Neural progenitor cell (in vitro differentiated cells): ENCODE results near the gene NR2C2AP. TPM values are rescaled to one million over a fixed set of nuclear protein-coding genes. Genes with fewer than 3 reads are reported as not detected.

ENCODE experiments used
- DNase-seq: peaks from one replicate; pipeline ENCODE4 v3.0.0-alpha.2; 2016; ENCODE audit warnings: low spot score
- H2AFZ ChIP-seq: fragments of 200-600 bp; sonication (generic); replicated peaks from 2 replicates; pipeline ENCODE4 v1.6.1; 2016; ENCODE audit warnings: antibody characterized with exemption
- H3F3A ChIP-seq: fragments of 200-600 bp; sonication (generic); 2 replicates; pipeline ENCODE4 v1.6.1; 2016; ENCODE audit warnings: antibody characterized with exemption, low read depth
- H3K27ac ChIP-seq: fragments of 200-600 bp; sonication (generic); 2 replicates; pipeline ENCODE4 v1.5.1; 2016; ENCODE audit warnings: mild to moderate bottlenecking
- H3K27me3 ChIP-seq: fragments of 200-600 bp; sonication (generic); 2 replicates; pipeline ENCODE4 v1.6.1; 2016; ENCODE audit warnings: mild to moderate bottlenecking, moderate library complexity
- H3K36me3 ChIP-seq: fragments of 200-600 bp; sonication (generic); 2 replicates; pipeline ENCODE4 v1.5.1; 2016
- H3K4me1 ChIP-seq: fragments of 200-600 bp; sonication (generic); 2 replicates; pipeline ENCODE4 v1.6.1; 2016; ENCODE audit warnings: mixed run types
- H3K4me2 ChIP-seq: fragments of 200-600 bp; sonication (generic); 2 replicates; pipeline ENCODE4 v1.6.1; 2016
- H3K4me3 ChIP-seq: fragments of 200-600 bp; sonication (generic); 2 replicates; pipeline ENCODE4 v1.5.1; 2016
- H3K79me2 ChIP-seq: fragments of 200-600 bp; sonication (generic); 2 replicates; pipeline ENCODE4 v1.6.1; 2016; ENCODE audit warnings: low read depth
- H3K9ac ChIP-seq: fragments of 200-600 bp; sonication (generic); 2 replicates; pipeline ENCODE4 v1.6.1; 2016
- H3K9me3 ChIP-seq: fragments of 200-600 bp; sonication (generic); 2 replicates; pipeline ENCODE4 v1.5.1; 2016; ENCODE audit warnings: low read depth
- H4K20me1 ChIP-seq: fragments of 200-600 bp; sonication (generic); 2 replicates; pipeline ENCODE4 v1.6.1; 2016; ENCODE audit warnings: low read depth
- H3K27ac Mint-ChIP-seq: 3 replicates; pipeline ENCODE4 v1.8.0; 2021; ENCODE audit warnings: mixed read lengths
- H3K27me3 Mint-ChIP-seq: 2 replicates; pipeline ENCODE4 v1.8.0; 2022; ENCODE audit warnings: low read depth, mild to moderate bottlenecking, inconsistent platforms, moderate library complexity, mixed read lengths; ENCODE audit not compliant: insufficient read depth
- H3K36me3 Mint-ChIP-seq: 3 replicates; pipeline ENCODE4 v1.8.0; 2021; ENCODE audit warnings: mixed read lengths
- H3K4me1 Mint-ChIP-seq: 3 replicates; pipeline ENCODE4 v1.8.0; 2021; ENCODE audit warnings: mixed read lengths
- H3K4me3 Mint-ChIP-seq: 3 replicates; pipeline ENCODE4 v1.8.0; 2021; ENCODE audit warnings: mild to moderate bottlenecking, moderate library complexity, mixed read lengths
- H3K9me3 Mint-ChIP-seq: 3 replicates; pipeline ENCODE4 v1.8.0; 2020; ENCODE audit warnings: mixed read lengths
- EZH2 ChIP-seq: fragments of 200-600 bp; sonication (generic); IDR thresholded peaks from 2 replicates; pipeline ENCODE4 v1.6.1; 2017; ENCODE audit warnings: antibody characterized with exemption, mild to moderate bottlenecking, moderate library complexity
- EZH2phosphoT487 ChIP-seq: fragments of 200-600 bp; sonication (generic); IDR thresholded peaks from 2 replicates; pipeline ENCODE4 v1.6.1; 2017; ENCODE audit warnings: antibody characterized with exemption
- total RNA-seq: library from RNA; depleted of rRNA; stranded (reverse); fragments of >200 nt; gene quantifications from 2 replicates; pipeline ENCODE4 v1.2.3, GENCODE V29; 2015; ENCODE audit warnings: low replicate concordance
- TF ChIP-seq, protein P1 (sequence below): fragments of 200-600 bp; sonication (generic); IDR thresholded peaks from 2 replicates; pipeline ENCODE4 v1.5.1; 2017; ENCODE audit warnings: antibody characterized with exemption, mild to moderate bottlenecking

The NR2C2AP gene
- total RNA-seq, 1 donor from 2014 or later, result 7.6 TPM

DNA sequence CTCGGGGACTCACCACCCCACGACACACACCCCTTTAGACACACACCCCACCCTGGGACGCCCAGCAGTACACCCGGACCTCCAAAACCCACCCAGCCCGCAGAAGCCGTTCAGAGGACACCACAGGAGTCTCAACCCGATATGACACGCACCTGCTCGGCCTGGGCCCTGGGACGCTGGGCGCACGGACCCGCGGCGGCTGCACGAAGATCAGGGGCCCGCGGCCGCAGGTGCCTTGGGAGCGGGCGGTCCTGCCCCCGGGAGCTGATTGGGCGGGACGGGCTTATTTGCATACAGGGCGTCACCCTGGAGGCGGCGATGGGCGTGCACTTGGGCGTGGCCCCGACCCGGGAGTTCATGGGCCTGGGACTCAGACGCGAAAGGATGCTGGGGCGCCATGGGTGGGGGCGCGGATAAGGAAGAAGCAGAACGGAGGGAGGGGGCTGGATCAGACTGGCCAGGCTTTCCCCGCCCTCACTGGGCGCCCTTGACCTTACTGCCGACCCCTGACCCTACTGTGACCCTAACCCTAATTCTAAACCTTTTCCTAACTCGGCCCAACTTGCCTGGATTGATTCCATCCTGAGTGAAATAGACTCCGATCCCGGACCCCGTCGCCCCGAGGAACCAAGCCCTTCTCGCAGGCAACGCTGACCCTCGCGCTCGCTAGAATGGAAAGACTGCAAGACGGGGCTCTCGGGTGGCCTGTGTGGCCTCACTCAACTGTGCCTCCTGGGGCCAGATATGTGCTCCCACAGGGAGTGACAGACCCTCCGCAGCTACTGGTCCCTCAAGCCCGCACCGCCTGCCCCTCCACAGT is 33.0 kb downstream of the NR2C2AP start, which contains the start of gene MEF2B:
TSS of gene MEF2B (minus strand) at position 211 of the 820 bp plus-strand sequence. CDS start 19,528 bp downstream, outside the sequence.
- Mint-ChIP-seq H3K4me1 (peaks cover 12% of the 10 kb centered on the region), H3K27me3 (peaks cover 16% of the 10 kb centered on the region), H3K27ac (no peak within 1 kb of the TSS), H3K4me3 (peak within 1 kb of the TSS; percentile 63), H3K9me3 (no peaks in the 10 kb centered on the region), H3K36me3 (no peaks in the 10 kb centered on the region)
- no peak within 1 kb of the TSS for H3K9ac ChIP-seq
- DNase-seq, result peak; percentile 94
- H3K27ac ChIP-seq, result no peak within 1 kb of the TSS
- no peaks in the 10 kb centered on the region for H3K36me3 ChIP-seq
- H3K4me1 ChIP-seq, result no peaks in the 10 kb centered on the region
- no peaks in the 10 kb centered on the region for H3K9me3 ChIP-seq
- peaks cover 15% of the 10 kb centered on the region for H3F3A ChIP-seq
- no peak within 1 kb of the TSS for H2AFZ ChIP-seq
- peak within 1 kb of the TSS; percentile 24 for H3K4me3 ChIP-seq
- peak within 1 kb of the TSS; percentile 63 for H3K4me2 ChIP-seq
- no peaks in the 10 kb centered on the region for H3K79me2 ChIP-seq
- peaks cover 39% of the 10 kb centered on the region for H3K27me3 ChIP-seq
- peaks cover 33% of the 10 kb centered on the region for H4K20me1 ChIP-seq
- TF ChIP-seq EZH2phosphoT487 (no peak), EZH2 (no peak)
- TF ChIP-seq, protein P1, sequence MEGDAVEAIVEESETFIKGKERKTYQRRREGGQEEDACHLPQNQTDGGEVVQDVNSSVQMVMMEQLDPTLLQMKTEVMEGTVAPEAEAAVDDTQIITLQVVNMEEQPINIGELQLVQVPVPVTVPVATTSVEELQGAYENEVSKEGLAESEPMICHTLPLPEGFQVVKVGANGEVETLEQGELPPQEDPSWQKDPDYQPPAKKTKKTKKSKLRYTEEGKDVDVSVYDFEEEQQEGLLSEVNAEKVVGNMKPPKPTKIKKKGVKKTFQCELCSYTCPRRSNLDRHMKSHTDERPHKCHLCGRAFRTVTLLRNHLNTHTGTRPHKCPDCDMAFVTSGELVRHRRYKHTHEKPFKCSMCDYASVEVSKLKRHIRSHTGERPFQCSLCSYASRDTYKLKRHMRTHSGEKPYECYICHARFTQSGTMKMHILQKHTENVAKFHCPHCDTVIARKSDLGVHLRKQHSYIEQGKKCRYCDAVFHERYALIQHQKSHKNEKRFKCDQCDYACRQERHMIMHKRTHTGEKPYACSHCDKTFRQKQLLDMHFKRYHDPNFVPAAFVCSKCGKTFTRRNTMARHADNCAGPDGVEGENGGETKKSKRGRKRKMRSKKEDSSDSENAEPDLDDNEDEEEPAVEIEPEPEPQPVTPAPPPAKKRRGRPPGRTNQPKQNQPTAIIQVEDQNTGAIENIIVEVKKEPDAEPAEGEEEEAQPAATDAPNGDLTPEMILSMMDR, result no peak

DNA sequence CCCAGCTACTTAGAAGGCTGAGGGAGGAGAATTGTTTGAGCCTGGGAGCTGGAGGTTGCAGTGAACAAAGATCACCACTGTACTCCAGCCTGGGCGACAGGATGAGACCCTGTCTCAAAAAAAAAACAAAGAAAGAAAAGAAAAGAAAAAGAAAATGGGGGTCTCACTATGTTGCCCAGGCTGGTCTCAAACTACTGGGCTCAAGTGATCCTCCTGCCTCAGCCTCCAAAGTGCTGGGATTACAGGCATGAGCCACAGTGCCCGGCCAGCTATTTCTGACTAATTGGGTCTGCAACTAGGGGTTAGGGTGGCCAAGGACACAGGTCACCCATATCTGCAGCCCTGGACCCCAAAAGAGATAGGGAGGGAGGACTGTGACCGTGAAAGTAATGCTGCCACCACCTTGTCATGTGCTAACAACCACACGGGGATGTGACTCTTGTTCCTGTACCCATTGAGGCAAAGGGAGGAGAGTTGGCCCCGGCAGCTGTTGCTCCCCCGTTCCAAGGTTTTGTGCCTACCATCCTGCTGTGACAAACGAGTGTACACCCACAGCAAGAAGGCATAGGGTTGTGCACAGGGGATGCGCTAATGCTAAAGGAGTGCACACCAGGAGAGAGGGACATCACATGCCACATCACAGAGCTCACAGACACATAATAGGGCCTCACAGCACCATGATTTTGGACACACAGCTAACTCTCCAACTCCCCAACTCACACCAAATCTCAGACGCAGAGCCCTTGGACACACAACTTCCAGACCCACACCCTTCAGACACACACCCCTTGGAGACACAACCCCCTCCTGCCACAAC is 33.8 kb downstream of the NR2C2AP start:
- peaks cover 15% of the 10 kb centered on the region for H3F3A ChIP-seq
- peak overlapping the region; percentile 24 for H3K4me3 ChIP-seq
- H4K20me1 ChIP-seq, result peaks cover 29% of the 10 kb centered on the region
- H3K9me3 ChIP-seq, result no peaks in the 10 kb centered on the region
- Mint-ChIP-seq H3K4me1 (peaks cover 12% of the 10 kb centered on the region), H3K36me3 (no peaks in the 10 kb centered on the region), H3K4me3 (peak overlapping the region; percentile 63), H3K27ac (no peak overlapping the region), H3K9me3 (no peaks in the 10 kb centered on the region), H3K27me3 (peaks cover 16% of the 10 kb centered on the region)
- H3K36me3 ChIP-seq, result no peaks in the 10 kb centered on the region
- H3K9ac ChIP-seq, result no peak overlapping the region
- peaks cover 39% of the 10 kb centered on the region for H3K27me3 ChIP-seq
- TF ChIP-seq EZH2 (no peak), EZH2phosphoT487 (no peak)
- TF ChIP-seq, protein P1, result no peak
- H3K4me1 ChIP-seq, result no peaks in the 10 kb centered on the region
- DNase-seq, result no peak
- H3K79me2 ChIP-seq, result no peaks in the 10 kb centered on the region
- no peak overlapping the region for H2AFZ ChIP-seq
- no peak overlapping the region for H3K27ac ChIP-seq
- peak overlapping the region; percentile 63 for H3K4me2 ChIP-seq

DNA sequence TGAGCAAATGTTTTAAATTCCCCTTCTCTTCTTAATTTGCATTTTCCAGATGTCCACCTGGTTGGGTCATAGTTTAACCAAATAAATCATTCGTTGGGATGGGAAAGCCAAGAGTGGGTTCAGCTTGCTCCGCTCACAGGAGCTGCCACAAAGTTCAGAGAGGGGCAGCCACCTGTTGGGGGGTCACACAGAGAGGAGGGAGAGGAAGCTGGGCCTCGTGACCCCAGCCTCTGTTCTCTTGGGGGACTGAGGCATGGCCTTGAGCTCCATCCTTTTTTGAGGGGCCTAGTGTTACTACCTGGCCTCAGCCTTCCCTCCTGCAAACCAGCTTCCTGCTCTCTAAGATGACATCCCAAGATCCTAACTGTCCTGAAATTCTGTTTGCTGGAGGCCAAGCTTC is 35.6 kb downstream of the NR2C2AP start:
- H3K9me3 Mint-ChIP-seq, result no peaks in the 10 kb centered on the region
- H3K79me2 ChIP-seq, result no peaks in the 10 kb centered on the region

More for the DNA sequence above, 35.6 kb downstream of the NR2C2AP start:
- Histone ChIP-seq H3K9ac (no peak overlapping the region), H3K4me3 (no peak overlapping the region), H4K20me1 (peaks cover 29% of the 10 kb centered on the region), H3K4me2 (no peak overlapping the region), H3F3A (peaks cover 15% of the 10 kb centered on the region), H3K9me3 (no peaks in the 10 kb centered on the region), H3K27ac (no peak overlapping the region), H3K4me1 (no peaks in the 10 kb centered on the region), H3K36me3 (no peaks in the 10 kb centered on the region), H3K27me3 (peaks cover 39% of the 10 kb centered on the region), H2AFZ (no peak overlapping the region)
- peaks cover 18% of the 10 kb centered on the region for H3K27me3 Mint-ChIP-seq
- DNase-seq, result no peak
- no peak overlapping the region for H3K27ac Mint-ChIP-seq
- no peak overlapping the region for H3K4me3 Mint-ChIP-seq
- H3K4me1 Mint-ChIP-seq, result peaks cover 12% of the 10 kb centered on the region
- H3K36me3 Mint-ChIP-seq, result no peaks in the 10 kb centered on the region
- TF ChIP-seq EZH2phosphoT487 (no peak), EZH2 (no peak)
- TF ChIP-seq, protein P1, result no peak
